ENCODE results near the gene NRXN3.

DNA sequence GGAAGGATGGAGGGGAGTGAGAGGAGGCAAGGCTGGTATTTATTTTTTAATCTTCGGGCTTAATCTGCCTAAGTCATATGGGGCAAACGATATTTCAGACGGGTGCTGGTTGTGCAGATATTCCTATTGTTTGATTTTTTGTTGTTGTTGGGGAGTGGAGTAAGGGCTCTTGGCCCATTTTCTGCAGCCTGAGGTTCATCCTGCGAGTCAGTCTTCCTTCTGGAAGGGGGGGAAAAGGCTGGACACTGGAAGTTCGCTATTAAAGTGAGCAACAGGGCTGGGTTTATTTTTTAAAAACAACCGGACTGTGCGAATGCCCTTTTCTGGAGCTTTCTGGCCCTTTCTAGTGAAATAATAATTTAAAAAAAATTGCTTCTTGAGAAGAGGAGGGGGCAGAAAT is 2.3 kb downstream of the NRXN3 start:
- TF ChIP-seq, protein P1, sequence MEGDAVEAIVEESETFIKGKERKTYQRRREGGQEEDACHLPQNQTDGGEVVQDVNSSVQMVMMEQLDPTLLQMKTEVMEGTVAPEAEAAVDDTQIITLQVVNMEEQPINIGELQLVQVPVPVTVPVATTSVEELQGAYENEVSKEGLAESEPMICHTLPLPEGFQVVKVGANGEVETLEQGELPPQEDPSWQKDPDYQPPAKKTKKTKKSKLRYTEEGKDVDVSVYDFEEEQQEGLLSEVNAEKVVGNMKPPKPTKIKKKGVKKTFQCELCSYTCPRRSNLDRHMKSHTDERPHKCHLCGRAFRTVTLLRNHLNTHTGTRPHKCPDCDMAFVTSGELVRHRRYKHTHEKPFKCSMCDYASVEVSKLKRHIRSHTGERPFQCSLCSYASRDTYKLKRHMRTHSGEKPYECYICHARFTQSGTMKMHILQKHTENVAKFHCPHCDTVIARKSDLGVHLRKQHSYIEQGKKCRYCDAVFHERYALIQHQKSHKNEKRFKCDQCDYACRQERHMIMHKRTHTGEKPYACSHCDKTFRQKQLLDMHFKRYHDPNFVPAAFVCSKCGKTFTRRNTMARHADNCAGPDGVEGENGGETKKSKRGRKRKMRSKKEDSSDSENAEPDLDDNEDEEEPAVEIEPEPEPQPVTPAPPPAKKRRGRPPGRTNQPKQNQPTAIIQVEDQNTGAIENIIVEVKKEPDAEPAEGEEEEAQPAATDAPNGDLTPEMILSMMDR (IDR thresholded peaks at IDR 0.05): no peak
- TF ChIP-seq, protein P2, sequence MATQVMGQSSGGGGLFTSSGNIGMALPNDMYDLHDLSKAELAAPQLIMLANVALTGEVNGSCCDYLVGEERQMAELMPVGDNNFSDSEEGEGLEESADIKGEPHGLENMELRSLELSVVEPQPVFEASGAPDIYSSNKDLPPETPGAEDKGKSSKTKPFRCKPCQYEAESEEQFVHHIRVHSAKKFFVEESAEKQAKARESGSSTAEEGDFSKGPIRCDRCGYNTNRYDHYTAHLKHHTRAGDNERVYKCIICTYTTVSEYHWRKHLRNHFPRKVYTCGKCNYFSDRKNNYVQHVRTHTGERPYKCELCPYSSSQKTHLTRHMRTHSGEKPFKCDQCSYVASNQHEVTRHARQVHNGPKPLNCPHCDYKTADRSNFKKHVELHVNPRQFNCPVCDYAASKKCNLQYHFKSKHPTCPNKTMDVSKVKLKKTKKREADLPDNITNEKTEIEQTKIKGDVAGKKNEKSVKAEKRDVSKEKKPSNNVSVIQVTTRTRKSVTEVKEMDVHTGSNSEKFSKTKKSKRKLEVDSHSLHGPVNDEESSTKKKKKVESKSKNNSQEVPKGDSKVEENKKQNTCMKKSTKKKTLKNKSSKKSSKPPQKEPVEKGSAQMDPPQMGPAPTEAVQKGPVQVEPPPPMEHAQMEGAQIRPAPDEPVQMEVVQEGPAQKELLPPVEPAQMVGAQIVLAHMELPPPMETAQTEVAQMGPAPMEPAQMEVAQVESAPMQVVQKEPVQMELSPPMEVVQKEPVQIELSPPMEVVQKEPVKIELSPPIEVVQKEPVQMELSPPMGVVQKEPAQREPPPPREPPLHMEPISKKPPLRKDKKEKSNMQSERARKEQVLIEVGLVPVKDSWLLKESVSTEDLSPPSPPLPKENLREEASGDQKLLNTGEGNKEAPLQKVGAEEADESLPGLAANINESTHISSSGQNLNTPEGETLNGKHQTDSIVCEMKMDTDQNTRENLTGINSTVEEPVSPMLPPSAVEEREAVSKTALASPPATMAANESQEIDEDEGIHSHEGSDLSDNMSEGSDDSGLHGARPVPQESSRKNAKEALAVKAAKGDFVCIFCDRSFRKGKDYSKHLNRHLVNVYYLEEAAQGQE (IDR thresholded peaks at IDR 0.05; ENCODE audit: insufficient read depth in 1 of 2, low read depth in 2 of 2, low read length in 1 of 2): no peak

All from Panc1 (cell line).